ENCODE data around the gene TTLL3.
A peak's percentile ranks its signal among the peaks of the same experiment; 100 is the strongest.
"Not testable (repeated sequence)": the region's sequence is repeated elsewhere in the genome, so short reads cannot be mapped to it uniquely, and the experiment has no call there.

Gene TTLL3

GRCh38 chr3:9768141-9768775 lies 41.8 kb upstream of the TTLL3 start:
- DNase-seq (ENCODE audit: low read depth): no peak
- no peak for TF ChIP-seq CTCF (IDR thresholded peaks at IDR 0.05; ENCODE audit: control insufficient read depth, insufficient read depth, low read depth, low read length, missing control alignments)
- no peak overlapping the region for H3K4me3 ChIP-seq (ENCODE audit: control insufficient read depth, low read depth, low read length)

- DNase-seq (ENCODE audit: low read depth): no peak
- peak overlapping the region; percentile 68 for H3K4me3 ChIP-seq (ENCODE audit: control insufficient read depth, low read depth, low read length)
- no peak for TF ChIP-seq CTCF (IDR thresholded peaks at IDR 0.05; ENCODE audit: control insufficient read depth, insufficient read depth, low read depth, low read length, missing control alignments)
Observed at GRCh38 chr3:9769012-9769411, 41.0 kb upstream of the TTLL3 start.

- TF ChIP-seq CTCF (IDR thresholded peaks at IDR 0.05; ENCODE audit: control insufficient read depth, insufficient read depth, low read depth, low read length, missing control alignments): no peak
- DNase-seq (ENCODE audit: low read depth): no peak
- H3K4me3 ChIP-seq (ENCODE audit: control insufficient read depth, low read depth, low read length): peak within 1 kb of the TSS; percentile 68
Observed at GRCh38 chr3:9769426-9770275, 40.4 kb upstream of the TTLL3 start, which contains the start of gene CAMK1. Gene CAMK1 (minus strand): TSS chr3:9769947. CDS start chr3:9767749, 2,198 bp downstream.

- no peak for DNase-seq (ENCODE audit: low read depth)
- no peak for TF ChIP-seq CTCF (IDR thresholded peaks at IDR 0.05; ENCODE audit: control insufficient read depth, insufficient read depth, low read depth, low read length, missing control alignments)
- peak overlapping the region; percentile 68 for H3K4me3 ChIP-seq (ENCODE audit: control insufficient read depth, low read depth, low read length)
Observed at GRCh38 chr3:9770276-9770812, 39.7 kb upstream of the TTLL3 start.

- not testable (repeated sequence) for H3K4me3 ChIP-seq (ENCODE audit: control insufficient read depth, low read depth, low read length); DNase-seq (ENCODE audit: low read depth)
Observed at GRCh38 chr3:9771007-9771406, 39.1 kb upstream of the TTLL3 start.

- DNase-seq (ENCODE audit: low read depth): no peak
- no peak overlapping the region for H3K4me3 ChIP-seq (ENCODE audit: control insufficient read depth, low read depth, low read length)
- TF ChIP-seq CTCF (IDR thresholded peaks at IDR 0.05; ENCODE audit: control insufficient read depth, insufficient read depth, low read depth, low read length, missing control alignments): no peak
Observed at GRCh38 chr3:9776896-9777693, 33.0 kb upstream of the TTLL3 start.
